GM06990 (cell line): ENCODE measurements around the gene KIF6.
"Not testable (repeated sequence)": the region's sequence is repeated elsewhere in the genome, so short reads cannot be mapped to it uniquely, and the experiment has no call there.

ENCODE experiments used
- DNase-seq: peaks from one replicate; pipeline ENCODE4 v3.0.0-alpha.2; 2011; ENCODE audit not compliant: insufficient read length; ENCODE audit errors: extremely low read depth
- H3K27me3 ChIP-seq: replicated peaks from 2 replicates; pipeline ENCODE4 v1.6.0; 2011; ENCODE audit warnings: low read length; ENCODE audit not compliant: control insufficient read depth, insufficient read depth
- H3K36me3 ChIP-seq: 2 replicates; pipeline ENCODE4 v1.5.1; 2011; ENCODE audit warnings: low read length; ENCODE audit not compliant: control insufficient read depth, insufficient read depth
- H3K4me3 ChIP-seq: replicated peaks from 2 replicates; pipeline ENCODE4 v1.5.1; 2011; ENCODE audit warnings: low read depth, mild to moderate bottlenecking, control low read depth, low read length
- CTCF ChIP-seq: IDR thresholded peaks from 2 replicates; pipeline ENCODE4 v1.5.1; 2011; ENCODE audit warnings: low read length, control low read depth, mild to moderate bottlenecking, inconsistent platforms; ENCODE audit not compliant: insufficient read depth, poor library complexity, severe bottlenecking

The KIF6 gene

GRCh38 chr6:39729945-39730344, 4.7 kb upstream of the KIF6 start:
- H3K4me3 ChIP-seq, result no peak overlapping the region
- DNase-seq, result no peak
- no peak for TF ChIP-seq CTCF
- H3K27me3 ChIP-seq, result no peaks in the 10 kb centered on the region
- H3K36me3 ChIP-seq, result no peaks in the 10 kb centered on the region

- TF ChIP-seq CTCF, result no peak
- H3K36me3 ChIP-seq, result no peaks in the 10 kb centered on the region
- H3K27me3 ChIP-seq, result no peaks in the 10 kb centered on the region
- no peak for DNase-seq
- peak overlapping the region; percentile 35; the same call in 1 of the 2 replicates for H3K4me3 ChIP-seq
Measured at GRCh38 chr6:39725632-39725997, 407 bp upstream of the KIF6 start.

- H3K4me3 ChIP-seq, H3K36me3 ChIP-seq, DNase-seq, H3K27me3 ChIP-seq: not testable (repeated sequence)
Measured at GRCh38 chr6:39723350-39723749, 1.9 kb downstream of the KIF6 start.

GRCh38 chr6:39714802-39715201, 10.4 kb downstream of the KIF6 start:
- no peak overlapping the region for H3K4me3 ChIP-seq
- no peaks in the 10 kb centered on the region for H3K27me3 ChIP-seq
- H3K36me3 ChIP-seq, result no peaks in the 10 kb centered on the region
- no peak for DNase-seq
- TF ChIP-seq CTCF, result no peak

GRCh38 chr6:39707962-39708683, 17.1 kb downstream of the KIF6 start:
- no peak overlapping the region for H3K4me3 ChIP-seq
- TF ChIP-seq CTCF, result no peak
- H3K27me3 ChIP-seq, result no peaks in the 10 kb centered on the region
- DNase-seq, result no peak
- H3K36me3 ChIP-seq, result no peaks in the 10 kb centered on the region

- DNase-seq, result no peak
- no peak overlapping the region for H3K4me3 ChIP-seq
- no peak for TF ChIP-seq CTCF
Measured at GRCh38 chr6:39706819-39707335, 18.3 kb downstream of the KIF6 start.

More at GRCh38 chr6:39706819-39707335, 18.3 kb downstream of the KIF6 start:
- H3K36me3 ChIP-seq, result no peaks in the 10 kb centered on the region
- no peaks in the 10 kb centered on the region for H3K27me3 ChIP-seq
